ENCODE results near the gene CSTF1.
"Not testable (repeated sequence)": the region's sequence is repeated elsewhere in the genome, so short reads cannot be mapped to it uniquely, and the experiment has no call there.

CSTF1 gene

GRCh38 chr20:56369179-56369578 is 23.3 kb upstream of the CSTF1 start:
- DNase-seq (ENCODE audit: low spot score): no peak

- DNase-seq (ENCODE audit: low spot score): no peak
Observed at GRCh38 chr20:56371977-56372376, 20.5 kb upstream of the CSTF1 start.

GRCh38 chr20:56372850-56373249 is 19.6 kb upstream of the CSTF1 start:
- DNase-seq (ENCODE audit: low spot score): no peak

- no peak for DNase-seq (ENCODE audit: low spot score)
Observed at GRCh38 chr20:56373942-56374341, 18.5 kb upstream of the CSTF1 start.

GRCh38 chr20:56376331-56376730 is 16.1 kb upstream of the CSTF1 start:
- no peak for DNase-seq (ENCODE audit: low spot score)

GRCh38 chr20:56378386-56378785 is 14.1 kb upstream of the CSTF1 start:
- no peak for DNase-seq (ENCODE audit: low spot score)

GRCh38 chr20:56380375-56380774 is 12.1 kb upstream of the CSTF1 start:
- DNase-seq (ENCODE audit: low spot score): no peak

GRCh38 chr20:56381501-56381900 is 10.9 kb upstream of the CSTF1 start:
- no peak for DNase-seq (ENCODE audit: low spot score)

GRCh38 chr20:56382696-56383095 is 9.7 kb upstream of the CSTF1 start:
- DNase-seq (ENCODE audit: low spot score): no peak

- no peak for DNase-seq (ENCODE audit: low spot score)
Observed at GRCh38 chr20:56383334-56383733, 9.1 kb upstream of the CSTF1 start.

- DNase-seq (ENCODE audit: low spot score): no peak
Observed at GRCh38 chr20:56385130-56385529, 7.3 kb upstream of the CSTF1 start.

GRCh38 chr20:56386219-56386618 is 6.2 kb upstream of the CSTF1 start:
- no peak for DNase-seq (ENCODE audit: low spot score)

GRCh38 chr20:56388882-56389281 is 3.6 kb upstream of the CSTF1 start:
- DNase-seq (ENCODE audit: low spot score): no peak

GRCh38 chr20:56389807-56390206 is 2.6 kb upstream of the CSTF1 start:
- DNase-seq (ENCODE audit: low spot score): no peak

GRCh38 chr20:56390396-56390795 is 2.0 kb upstream of the CSTF1 start:
- not testable (repeated sequence) for DNase-seq (ENCODE audit: low spot score)

- DNase-seq (ENCODE audit: low spot score): peak; percentile 11
Observed at GRCh38 chr20:56391037-56391436, 1.4 kb upstream of the CSTF1 start.

GRCh38 chr20:56391596-56392131 is 781 bp upstream of the CSTF1 start:
- no peak for DNase-seq (ENCODE audit: low spot score)

GRCh38 chr20:56392881-56393482 is 537 bp downstream of the CSTF1 start:
- peak; percentile 50 for DNase-seq (ENCODE audit: low spot score)

GRCh38 chr20:56393653-56394052 is 1.2 kb downstream of the CSTF1 start:
- no peak for DNase-seq (ENCODE audit: low spot score)

- no peak for DNase-seq (ENCODE audit: low spot score)
Observed at GRCh38 chr20:56395166-56395565, 2.7 kb downstream of the CSTF1 start.

GRCh38 chr20:56400001-56400640 is 7.7 kb downstream of the CSTF1 start:
- DNase-seq (ENCODE audit: low spot score): peak; percentile 75

- no peak for DNase-seq (ENCODE audit: low spot score)
Observed at GRCh38 chr20:56403465-56403864, 11.0 kb downstream of the CSTF1 start.

- not testable (repeated sequence) for DNase-seq (ENCODE audit: low spot score)
Observed at GRCh38 chr20:56405356-56405755, 12.9 kb downstream of the CSTF1 start.

- DNase-seq (ENCODE audit: low spot score): no peak
Observed at GRCh38 chr20:56406910-56407309, 14.5 kb downstream of the CSTF1 start.
